Esophagus (tissue), 2 donors: ENCODE data around the gene BRD4. TPM values are rescaled to one million over a fixed set of nuclear protein-coding genes. Genes with fewer than 3 reads are reported as not detected.
A peak's percentile ranks its signal among the peaks of the same experiment; 100 is the strongest.

Experiments used
- H3K27ac ChIP-seq, 2 donors: one replicate each; pipeline ENCODE4 v1.5.1; 2013; ENCODE audit warnings: low read depth in 2 of 2, mild to moderate bottlenecking in 2 of 2, inconsistent platforms in 1 of 2, low read length in 1 of 2, moderate library complexity in 1 of 2
- H3K27me3 ChIP-seq, 2 donors: one replicate each; pipeline ENCODE4 v1.6.1; 2013; ENCODE audit warnings: low read length in 2 of 2, control low read depth in 1 of 2, mild to moderate bottlenecking in 1 of 2; ENCODE audit not compliant: insufficient read depth in 2 of 2, control insufficient read depth in 1 of 2
- H3K36me3 ChIP-seq, 2 donors: one replicate each; pipeline ENCODE4 v1.6.1; 2013; ENCODE audit warnings: low read length in 1 of 2; ENCODE audit not compliant: control insufficient read depth in 2 of 2, insufficient read depth in 2 of 2
- H3K4me1 ChIP-seq, 2 donors: one replicate each; pipeline ENCODE4 v1.6.1; 2013; ENCODE audit warnings: low read length in 1 of 2; ENCODE audit not compliant: control insufficient read depth in 2 of 2, insufficient read depth in 2 of 2
- H3K4me3 ChIP-seq, 2 donors: one replicate each; pipeline ENCODE4 v1.5.1; 2013; ENCODE audit warnings: low read length in 2 of 2, mild to moderate bottlenecking in 2 of 2, low read depth in 1 of 2, moderate library complexity in 1 of 2
- H3K9me3 ChIP-seq, 2 donors: one replicate each; pipeline ENCODE4 v1.6.1; 2013; ENCODE audit warnings: mild to moderate bottlenecking in 2 of 2, low read depth in 1 of 2, low read length in 1 of 2, moderate library complexity in 1 of 2; ENCODE audit not compliant: control insufficient read depth in 2 of 2, insufficient read depth in 1 of 2
- WGBS, 2 donors: extraction: QIAGEN DNeasy Blood & Tissue Kit; methylation state at CpG; one replicate each; pipeline ENCODE4 v1.1.7; 2013; 5-methylcytosine and 5-hydroxymethylcytosine counted together
- polyA plus RNA-seq, 2 donors: library from polyadenylated mRNA; stranded (reverse); fragments of 200-250 nt; gene quantifications; one replicate each; pipeline ENCODE4 v1.2.3, GENCODE V29; 2013
- donor health status: healthy with polysubstance abuse.
- donor health status: Bipolar disorder and iron deficiency.

Gene BRD4
- polyA plus RNA-seq, 2 donors = 13.9 to 27.4 TPM

DNA sequence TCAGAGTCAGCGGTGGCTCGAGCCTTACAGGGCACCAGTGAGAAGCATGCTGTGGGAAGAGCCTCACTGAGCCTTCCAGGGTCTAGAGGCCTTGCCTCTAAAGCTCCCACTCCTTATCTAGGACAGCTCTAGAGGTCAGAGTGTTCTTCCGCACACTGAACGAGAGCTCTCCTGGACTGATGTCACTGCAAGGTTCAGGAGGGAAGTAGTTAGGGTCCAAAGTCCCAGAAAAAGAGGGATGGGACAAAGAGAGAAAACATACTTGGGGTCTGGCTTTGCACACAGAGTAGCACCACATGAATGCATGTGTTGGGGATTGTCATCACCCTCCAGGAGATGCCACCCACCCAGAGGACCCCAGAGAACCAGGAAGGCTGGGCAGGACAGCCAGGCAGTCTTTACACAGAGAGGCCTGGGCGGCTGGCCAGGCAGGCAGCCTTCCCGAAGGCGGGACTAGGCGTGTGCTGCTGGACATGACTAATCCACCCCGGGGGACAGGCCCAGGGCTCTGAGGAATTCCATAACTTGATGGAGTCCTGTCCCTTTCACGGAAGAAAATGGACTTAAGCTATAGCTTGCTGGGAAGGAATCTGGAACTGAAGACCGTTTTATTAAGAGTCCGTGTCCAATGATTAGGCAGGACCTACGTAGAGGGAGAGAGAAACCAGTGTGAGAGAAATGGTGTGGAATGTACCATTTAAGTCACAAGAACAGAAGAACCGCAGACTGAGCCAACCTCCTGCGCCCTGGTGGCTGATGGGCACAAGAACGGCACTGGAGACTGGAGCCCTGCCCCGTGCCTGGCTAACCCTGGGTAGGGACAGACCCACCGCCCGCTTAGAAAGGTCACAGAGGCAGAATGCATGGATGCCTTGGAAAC, 83.5 kb downstream of the BRD4 start:
- Histone ChIP-seq H3K9me3 (peaks cover 0 to 2% of the 10 kb centered on the region in 2 donors), H3K4me1 (peaks cover 9 to 40% of the 10 kb centered on the region in 2 donors), H3K27me3 (no peaks in the 10 kb centered on the region), H3K36me3 (peaks cover 8 to 57% of the 10 kb centered on the region in 2 donors), H3K4me3 (no peak overlapping the region), H3K27ac (peak overlapping the region; percentile 80 to 90)
- 45 to 49% methylated on average over 19 of the region's 19 CpGs for WGBS, 2 donors

DNA sequence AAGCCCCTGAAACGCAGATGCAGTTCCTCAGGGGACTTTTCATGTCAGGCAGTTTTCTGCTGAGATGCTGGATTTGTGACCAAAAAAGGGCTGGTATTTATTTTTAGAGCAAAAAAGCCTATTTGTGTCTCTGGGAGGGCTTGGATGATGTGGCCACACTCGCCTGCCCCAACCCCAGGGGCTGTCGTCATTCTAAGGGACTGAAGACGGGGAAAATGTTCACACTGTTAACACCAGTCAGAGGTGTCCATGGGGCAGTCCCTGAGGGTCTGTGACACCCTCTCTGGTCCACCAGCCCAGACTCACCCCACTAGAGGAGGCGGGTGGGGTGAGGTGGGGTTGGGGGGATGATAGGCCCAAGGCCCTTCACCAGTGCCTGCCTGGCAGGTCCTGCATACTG, 84.2 kb downstream of the BRD4 start:
- Histone ChIP-seq H3K4me1 (peaks cover 9 to 37% of the 10 kb centered on the region in 2 donors), H3K9me3 (peaks cover 0 to 2% of the 10 kb centered on the region in 2 donors), H3K27ac (peak overlapping the region; percentile 80 to 90), H3K36me3 (peaks cover 5 to 55% of the 10 kb centered on the region in 2 donors), H3K27me3 (no peaks in the 10 kb centered on the region), H3K4me3 (no peak overlapping the region)
- 72 to 73% methylated on average over 5 of the region's 5 CpGs for WGBS, 2 donors

DNA sequence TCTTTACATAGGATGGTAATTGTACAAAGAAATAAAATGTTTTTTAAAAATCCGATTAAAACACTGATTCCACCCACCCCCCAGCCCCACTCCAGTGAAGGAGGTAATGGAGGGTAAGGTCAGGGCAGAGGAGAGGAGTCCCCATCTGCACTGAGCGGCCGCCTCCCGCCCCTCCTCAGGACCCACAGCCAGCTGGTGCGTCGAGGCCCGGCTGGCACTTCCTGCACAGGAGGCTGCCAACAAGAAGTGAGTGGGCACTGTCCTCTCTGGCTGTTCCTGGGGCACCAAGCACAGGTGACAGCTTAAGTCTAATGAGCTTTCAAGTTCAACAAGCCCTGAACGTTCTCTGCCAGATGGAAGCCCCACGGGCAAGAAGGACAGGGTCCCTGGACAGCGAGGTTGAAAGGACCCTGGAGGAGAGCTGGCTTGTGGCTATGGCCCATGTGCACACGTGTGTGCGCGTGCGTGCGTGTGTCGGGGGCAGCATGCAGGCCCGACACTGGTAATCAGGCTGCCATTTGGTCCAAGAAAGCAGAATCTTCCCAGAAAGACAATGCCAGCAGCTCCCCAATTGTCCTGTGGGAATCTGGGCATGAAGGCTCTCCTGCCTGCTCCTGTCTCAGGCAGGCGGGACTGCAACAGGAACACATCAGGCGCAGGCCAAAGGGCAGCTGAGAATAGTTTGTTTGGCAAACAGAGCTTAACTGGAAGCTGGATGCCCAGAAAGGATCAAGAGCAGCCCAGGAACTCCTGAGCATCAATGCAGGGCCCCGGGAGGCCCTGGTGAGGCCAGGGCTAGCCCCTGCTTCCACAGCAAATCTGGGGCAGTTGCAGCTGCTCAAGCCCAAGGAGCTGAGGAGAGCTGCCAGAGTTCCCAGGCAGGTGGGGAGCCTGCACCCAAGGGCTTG, 85.0 kb downstream of the BRD4 start:
- H3K4me3 ChIP-seq = no peak overlapping the region
- peaks cover 0 to 2% of the 10 kb centered on the region in 2 donors for H3K9me3 ChIP-seq
- 70 to 74% methylated on average over 20 of the region's 20 CpGs for WGBS, 2 donors
- H3K27me3 ChIP-seq = no peaks in the 10 kb centered on the region
- peaks cover 9 to 35% of the 10 kb centered on the region in 2 donors for H3K4me1 ChIP-seq
- peak overlapping the region; percentile 49 to 66 for H3K27ac ChIP-seq
- peaks cover 8 to 54% of the 10 kb centered on the region in 2 donors for H3K36me3 ChIP-seq

DNA sequence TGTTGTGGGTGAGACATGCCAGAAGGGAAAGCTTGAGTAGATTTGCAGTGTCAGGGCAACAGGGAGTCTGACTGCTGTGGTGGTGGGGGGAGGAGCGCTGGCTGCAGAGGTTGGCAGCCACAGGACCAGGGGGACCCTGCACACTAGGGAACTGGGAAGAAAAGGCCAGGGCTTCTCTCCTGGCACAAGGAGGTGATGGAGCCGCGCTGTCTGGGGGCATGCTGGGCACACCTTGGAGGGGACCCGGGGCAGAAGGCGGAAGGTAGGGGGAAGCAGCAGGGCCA, 86.2 kb downstream of the BRD4 start:
- Histone ChIP-seq H3K9me3 (peaks cover 0 to 2% of the 10 kb centered on the region in 2 donors), H3K27me3 (no peaks in the 10 kb centered on the region), H3K4me3 (no peak overlapping the region), H3K27ac (no peak overlapping the region), H3K4me1 (peaks cover 9 to 32% of the 10 kb centered on the region in 2 donors), H3K36me3 (peaks cover 8 to 58% of the 10 kb centered on the region in 2 donors)
- WGBS, 2 donors = 92 to 94% methylated on average over 5 of the region's 5 CpGs

DNA sequence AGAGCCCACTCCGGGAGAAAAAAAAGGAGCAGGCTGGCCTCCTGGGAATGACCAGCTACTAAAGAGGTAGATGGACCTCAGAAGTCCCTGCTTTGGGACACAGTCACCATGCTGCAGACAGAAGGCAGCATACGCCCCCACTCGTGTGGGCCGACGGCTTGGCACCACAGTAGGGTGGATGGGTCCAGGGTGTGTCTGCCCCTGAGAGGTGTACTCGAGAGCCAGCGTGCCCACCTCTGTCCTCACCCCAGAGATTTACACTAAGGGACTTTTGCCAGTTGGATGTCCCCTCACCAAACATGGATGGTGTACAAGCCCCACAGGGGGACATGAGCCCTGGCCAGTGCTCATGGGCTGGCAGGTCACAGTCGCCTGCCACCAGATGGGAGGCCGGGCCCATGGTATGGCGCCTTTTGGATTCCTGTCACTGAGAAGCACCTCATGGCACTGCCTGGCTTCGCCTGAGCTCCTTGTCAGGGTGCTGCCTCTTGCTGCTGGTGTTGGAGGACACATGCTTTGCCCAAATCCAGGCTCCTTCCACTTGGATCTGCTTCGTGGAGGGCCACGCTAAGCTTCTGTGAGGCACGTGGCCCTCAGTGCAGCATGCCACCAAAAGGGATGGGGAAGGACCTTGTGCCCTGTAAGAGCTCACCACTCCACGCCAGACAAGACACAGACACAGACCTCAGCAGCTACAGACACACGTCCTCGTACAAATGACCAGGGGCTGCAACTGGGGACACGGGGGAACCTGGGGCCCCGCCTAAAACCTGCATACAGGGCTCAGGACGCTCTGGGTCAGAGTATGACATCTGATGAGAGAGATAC, 86.8 kb downstream of the BRD4 start:
- H3K9me3 ChIP-seq = peaks cover 0 to 2% of the 10 kb centered on the region in 2 donors
- no peaks in the 10 kb centered on the region for H3K27me3 ChIP-seq
- H3K4me1 ChIP-seq = peaks cover 9 to 26% of the 10 kb centered on the region in 2 donors
- H3K4me3 ChIP-seq = no peak overlapping the region
- H3K36me3 ChIP-seq = peaks cover 10 to 60% of the 10 kb centered on the region in 2 donors
- 89 to 90% methylated on average over 20 of the region's 20 CpGs for WGBS, 2 donors
- H3K27ac ChIP-seq = peak overlapping the region in 1 of 2 donors; percentile 24

DNA sequence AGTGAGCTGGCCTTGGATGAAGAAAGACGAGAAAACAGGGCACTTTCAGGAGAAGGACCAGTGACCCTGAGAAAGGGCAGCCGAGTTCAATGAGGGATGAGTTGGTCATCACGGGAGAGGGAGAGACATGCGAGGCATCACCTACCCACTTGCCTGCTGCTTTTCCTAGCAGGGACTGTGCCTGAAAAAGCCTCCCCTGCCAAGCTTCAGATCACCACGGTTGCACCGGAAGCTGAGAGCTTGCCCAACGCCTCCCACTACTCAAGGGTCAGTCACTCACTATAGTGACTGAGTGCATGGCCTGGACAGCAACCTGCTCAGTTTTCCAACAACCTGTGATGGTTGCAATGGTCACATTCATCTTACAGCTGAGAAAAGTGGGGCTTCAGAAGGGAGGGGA, 87.5 kb downstream of the BRD4 start:
- H3K4me3 ChIP-seq = no peak overlapping the region
- no peaks in the 10 kb centered on the region for H3K27me3 ChIP-seq
- peaks cover 7 to 19% of the 10 kb centered on the region in 2 donors for H3K4me1 ChIP-seq
- peaks cover 14 to 67% of the 10 kb centered on the region in 2 donors for H3K36me3 ChIP-seq
- peaks cover 0 to 2% of the 10 kb centered on the region in 2 donors for H3K9me3 ChIP-seq
- no peak overlapping the region for H3K27ac ChIP-seq
- 83 to 89% methylated on average over 7 of the region's 7 CpGs for WGBS, 2 donors

DNA sequence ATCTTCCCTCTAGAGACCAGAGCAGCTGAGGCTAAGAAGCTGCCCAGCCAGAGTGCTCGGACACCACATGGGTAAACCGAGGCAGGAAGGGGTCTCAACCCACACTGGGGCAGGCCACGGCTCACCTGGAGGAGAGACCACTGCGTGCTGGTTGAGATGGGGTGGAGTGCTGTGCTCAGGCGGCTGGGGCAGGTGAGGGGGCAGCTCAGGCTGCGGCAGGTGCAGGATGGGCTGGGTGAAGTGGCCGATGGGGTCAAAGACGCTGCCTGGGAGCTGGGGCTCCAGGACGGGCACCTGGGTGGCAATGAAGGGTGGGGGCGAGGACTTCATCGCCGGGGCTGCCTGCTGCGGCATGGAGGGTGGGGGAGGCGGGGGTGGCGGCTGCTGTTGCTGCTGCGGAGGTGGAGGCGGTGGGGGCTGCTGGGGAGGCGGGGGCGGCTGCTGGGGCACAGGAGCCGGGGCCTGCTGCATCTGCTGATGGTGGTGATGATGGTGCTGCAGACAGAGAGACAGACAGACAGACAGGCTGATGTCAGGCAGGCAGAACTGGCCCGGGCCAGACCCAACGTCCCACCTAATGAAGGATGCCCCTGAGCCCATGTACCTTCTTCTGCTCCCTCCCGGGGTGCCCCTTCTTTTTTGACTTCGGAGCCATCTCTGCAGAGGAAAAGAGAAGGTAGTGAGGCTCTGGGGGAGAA, 88.1 kb downstream of the BRD4 start:
- Histone ChIP-seq H3K4me3 (no peak overlapping the region), H3K4me1 (peaks cover 3 to 14% of the 10 kb centered on the region in 2 donors), H3K9me3 (peaks cover 0 to 2% of the 10 kb centered on the region in 2 donors), H3K36me3 (peaks cover 17 to 71% of the 10 kb centered on the region in 2 donors), H3K27ac (no peak overlapping the region), H3K27me3 (no peaks in the 10 kb centered on the region)
- WGBS, 2 donors = 91 to 94% methylated on average over 19 to 24 of the region's 24 CpGs

DNA sequence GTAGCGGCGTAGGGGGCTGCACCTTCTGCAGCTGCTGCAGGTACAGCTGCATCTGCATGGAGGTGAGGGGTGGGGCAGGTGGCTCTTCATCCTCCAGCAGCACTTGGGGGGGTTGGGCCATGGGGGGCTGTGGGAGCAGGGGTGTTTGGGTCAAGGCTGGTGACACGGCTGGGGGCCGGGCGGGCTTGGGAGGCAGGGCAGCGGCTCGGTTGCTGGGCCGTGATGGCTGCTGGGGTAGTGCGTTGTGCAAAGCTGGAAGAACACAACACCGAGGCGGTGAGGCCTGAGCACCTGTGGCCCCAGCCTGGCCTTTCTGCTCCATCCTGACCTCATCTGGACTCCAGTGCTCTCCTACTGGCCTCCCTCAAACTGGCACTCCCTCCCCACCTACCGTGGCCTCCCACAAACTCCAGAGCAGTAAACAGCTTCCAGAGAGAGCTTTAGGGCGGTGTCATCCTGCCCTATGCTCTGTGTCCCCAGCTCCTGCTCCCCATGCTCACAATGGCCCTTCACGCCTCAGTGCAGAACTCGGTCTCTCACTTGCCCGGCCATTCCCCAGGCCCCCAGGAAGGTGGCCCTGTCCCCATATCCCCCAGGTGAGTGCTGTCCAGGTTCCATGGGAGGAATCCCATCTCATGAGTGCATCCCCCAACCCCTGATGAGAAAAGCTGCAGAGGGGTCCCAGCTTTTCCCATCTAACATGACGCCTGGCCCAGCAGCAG, 88.9 kb downstream of the BRD4 start:
- Histone ChIP-seq H3K9me3 (peaks cover 0 to 2% of the 10 kb centered on the region in 2 donors), H3K27ac (no peak overlapping the region), H3K4me3 (no peak overlapping the region), H3K36me3 (peaks cover 26 to 74% of the 10 kb centered on the region in 2 donors), H3K4me1 (peaks cover 2 to 7% of the 10 kb centered on the region in 2 donors), H3K27me3 (no peaks in the 10 kb centered on the region)
- WGBS, 2 donors = 94 to 95% methylated on average over 16 to 17 of the region's 17 CpGs
